ENCODE data around the gene SRP9. TPM values are rescaled to one million over a fixed set of nuclear protein-coding genes. Genes with fewer than 3 reads are reported as not detected.
A peak's percentile ranks its signal among the peaks of the same experiment; 100 is the strongest.

The SRP9 gene
- total RNA-seq, 1 donor from 2014 or later, result 1,104 TPM

DNA sequence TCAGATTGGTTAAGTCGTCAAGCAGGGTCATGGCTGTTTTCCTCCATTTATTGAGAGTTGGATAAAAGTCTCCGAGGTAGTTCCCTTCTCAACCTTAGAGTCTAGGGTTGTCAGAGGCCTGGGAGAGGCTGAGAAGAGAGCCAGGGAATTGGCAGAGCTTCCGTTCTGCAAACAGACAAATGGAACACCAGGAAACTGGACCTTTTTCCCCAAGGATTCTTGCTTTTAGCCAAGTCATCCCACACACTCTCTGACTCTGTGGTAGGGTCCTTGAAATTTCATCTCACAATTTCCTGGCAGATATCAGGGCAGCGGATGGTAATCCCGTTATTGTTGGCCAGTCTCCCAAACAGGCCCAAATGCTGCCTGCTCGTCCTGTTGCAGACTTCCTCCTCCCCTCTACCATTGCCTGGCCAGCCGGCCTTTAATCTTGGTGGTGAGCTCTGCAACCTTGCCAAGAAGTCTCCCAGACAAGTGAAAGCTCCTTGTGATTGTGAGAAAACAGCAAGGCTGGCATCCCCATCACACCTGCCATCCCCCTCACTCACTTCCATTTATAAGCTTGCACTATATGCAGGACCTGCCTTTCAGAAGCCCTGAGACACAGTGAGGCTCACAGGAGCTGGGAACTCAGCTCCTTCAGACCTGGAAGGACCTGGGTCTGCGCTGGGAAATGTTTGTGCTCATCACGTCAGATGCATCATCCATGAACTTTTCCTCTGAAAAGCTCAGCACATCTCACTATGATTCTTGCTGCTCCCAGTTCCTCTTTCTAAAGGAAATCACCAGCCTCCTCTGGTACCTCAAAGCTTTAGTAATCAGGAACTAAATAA is 13.7 kb upstream of the SRP9 start:
- no peaks in the 10 kb centered on the region for H3K9me3 Mint-ChIP-seq
- TF ChIP-seq EZH2phosphoT487 (IDR thresholded peaks at IDR 0.05) (no peak), EZH2 (IDR thresholded peaks at IDR 0.05) (no peak)
- TF ChIP-seq, protein P1, sequence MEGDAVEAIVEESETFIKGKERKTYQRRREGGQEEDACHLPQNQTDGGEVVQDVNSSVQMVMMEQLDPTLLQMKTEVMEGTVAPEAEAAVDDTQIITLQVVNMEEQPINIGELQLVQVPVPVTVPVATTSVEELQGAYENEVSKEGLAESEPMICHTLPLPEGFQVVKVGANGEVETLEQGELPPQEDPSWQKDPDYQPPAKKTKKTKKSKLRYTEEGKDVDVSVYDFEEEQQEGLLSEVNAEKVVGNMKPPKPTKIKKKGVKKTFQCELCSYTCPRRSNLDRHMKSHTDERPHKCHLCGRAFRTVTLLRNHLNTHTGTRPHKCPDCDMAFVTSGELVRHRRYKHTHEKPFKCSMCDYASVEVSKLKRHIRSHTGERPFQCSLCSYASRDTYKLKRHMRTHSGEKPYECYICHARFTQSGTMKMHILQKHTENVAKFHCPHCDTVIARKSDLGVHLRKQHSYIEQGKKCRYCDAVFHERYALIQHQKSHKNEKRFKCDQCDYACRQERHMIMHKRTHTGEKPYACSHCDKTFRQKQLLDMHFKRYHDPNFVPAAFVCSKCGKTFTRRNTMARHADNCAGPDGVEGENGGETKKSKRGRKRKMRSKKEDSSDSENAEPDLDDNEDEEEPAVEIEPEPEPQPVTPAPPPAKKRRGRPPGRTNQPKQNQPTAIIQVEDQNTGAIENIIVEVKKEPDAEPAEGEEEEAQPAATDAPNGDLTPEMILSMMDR (IDR thresholded peaks at IDR 0.05), result no peak
- peak overlapping the region; percentile 21 for H2AFZ ChIP-seq (replicated peaks)

DNA sequence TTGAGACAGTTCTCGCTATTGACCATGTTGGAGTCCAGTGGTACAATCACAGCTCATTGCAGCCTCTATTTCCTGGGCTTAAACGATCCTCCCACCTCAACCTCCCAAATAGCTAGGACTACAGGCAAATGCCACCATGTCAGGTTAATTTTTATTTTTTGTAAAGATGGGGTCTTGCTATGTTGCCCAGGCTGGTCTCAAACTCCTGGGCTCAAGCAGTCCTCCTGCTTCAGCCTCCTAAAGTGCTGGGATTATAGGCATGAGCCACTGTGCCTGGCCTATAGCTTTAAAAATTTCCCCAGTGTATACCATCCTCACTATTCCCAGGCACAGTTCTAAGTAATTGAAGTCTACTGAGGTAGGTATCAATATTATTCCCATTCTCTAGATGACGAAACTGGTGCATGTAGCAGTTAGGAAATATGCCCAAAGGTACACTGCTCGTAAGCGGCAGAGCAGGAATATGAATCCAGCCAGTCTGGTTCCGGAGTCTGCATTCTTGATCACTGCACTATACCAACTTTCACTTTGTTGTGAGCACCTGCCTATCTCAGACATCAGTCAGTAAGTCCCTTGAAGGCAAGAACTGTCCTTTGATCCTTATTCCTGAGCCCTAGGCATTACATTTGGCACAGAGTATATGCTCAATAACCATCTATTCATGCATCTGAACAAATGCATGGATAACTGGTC is 11.5 kb upstream of the SRP9 start:
- H3K4me3 Mint-ChIP-seq, result no peak overlapping the region

More for the DNA sequence above, 13.7 kb upstream of the SRP9 start:
- H3K27me3 Mint-ChIP-seq (ENCODE audit: insufficient read depth, low read depth), result peaks cover 9% of the 10 kb centered on the region
- Histone ChIP-seq H3K9ac (no peak overlapping the region), H4K20me1 (ENCODE audit: low read depth) (no peaks in the 10 kb centered on the region), H3K27me3 (no peaks in the 10 kb centered on the region), H3K79me2 (ENCODE audit: low read depth) (no peaks in the 10 kb centered on the region), H3K9me3 (ENCODE audit: low read depth) (no peaks in the 10 kb centered on the region), H3K4me2 (no peak overlapping the region), H3K36me3 (no peaks in the 10 kb centered on the region), H3F3A (ENCODE audit: low read depth) (peaks cover 20% of the 10 kb centered on the region), H3K4me3 (no peak overlapping the region), H3K27ac (no peak overlapping the region), H3K4me1 (peaks cover 28% of the 10 kb centered on the region)
- no peak for DNase-seq (ENCODE audit: low spot score)
- no peak overlapping the region for H3K4me3 Mint-ChIP-seq
- no peaks in the 10 kb centered on the region for H3K36me3 Mint-ChIP-seq
- H3K4me1 Mint-ChIP-seq, result peaks cover 42% of the 10 kb centered on the region
- H3K27ac Mint-ChIP-seq, result no peak overlapping the region

DNA sequence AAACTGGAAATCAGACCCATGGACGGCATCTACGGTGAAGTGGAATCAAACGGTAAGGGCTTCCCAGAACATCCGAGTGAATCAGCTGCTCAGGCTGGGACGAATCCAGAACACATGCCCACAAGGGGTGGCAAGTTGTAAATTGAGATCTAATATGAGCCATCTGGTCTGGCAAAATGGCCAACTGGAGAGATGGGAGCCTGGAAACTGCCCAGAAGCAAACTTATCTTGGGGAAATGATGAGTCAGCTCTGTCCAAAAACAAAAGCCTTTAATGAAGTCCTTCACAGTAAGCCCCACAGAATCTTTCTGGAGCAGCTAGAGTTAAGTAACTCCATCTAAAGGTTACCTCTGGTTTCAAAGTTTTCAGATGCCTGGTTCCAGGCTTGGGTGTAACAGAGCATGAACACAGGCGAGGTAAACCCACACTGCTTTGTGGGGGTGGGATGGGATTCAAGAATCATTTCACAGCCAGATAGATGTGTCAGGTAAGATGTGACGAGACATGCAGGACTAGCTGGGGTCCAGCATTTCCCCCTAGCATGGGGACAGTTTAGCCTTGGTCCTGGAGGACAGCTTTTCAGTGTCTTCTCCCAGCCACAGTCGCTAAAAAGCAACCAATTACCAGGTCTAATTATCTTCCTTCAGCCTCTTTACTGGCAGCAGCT is 10.5 kb upstream of the SRP9 start:
- peaks cover 33% of the 10 kb centered on the region for H3K4me1 ChIP-seq
- H4K20me1 ChIP-seq (ENCODE audit: low read depth), result no peaks in the 10 kb centered on the region
- Mint-ChIP-seq H3K9me3 (no peaks in the 10 kb centered on the region), H3K4me3 (no peak overlapping the region), H3K27me3 (ENCODE audit: insufficient read depth, low read depth) (peaks cover 9% of the 10 kb centered on the region), H3K27ac (peak overlapping the region; percentile 37), H3K4me1 (peaks cover 56% of the 10 kb centered on the region), H3K36me3 (no peaks in the 10 kb centered on the region)
- H3K27ac ChIP-seq, result no peak overlapping the region
- H3K9me3 ChIP-seq (ENCODE audit: low read depth), result no peaks in the 10 kb centered on the region
- H3K4me2 ChIP-seq, result no peak overlapping the region
- no peak overlapping the region for H2AFZ ChIP-seq (replicated peaks)
- TF ChIP-seq EZH2 (IDR thresholded peaks at IDR 0.05) (no peak), EZH2phosphoT487 (IDR thresholded peaks at IDR 0.05) (no peak)
- TF ChIP-seq, protein P1 (IDR thresholded peaks at IDR 0.05), result no peak
- H3K4me3 ChIP-seq, result no peak overlapping the region
- H3K36me3 ChIP-seq, result no peaks in the 10 kb centered on the region
- H3K79me2 ChIP-seq (ENCODE audit: low read depth), result no peaks in the 10 kb centered on the region
- no peaks in the 10 kb centered on the region for H3K27me3 ChIP-seq
- H3F3A ChIP-seq (ENCODE audit: low read depth), result peaks cover 46% of the 10 kb centered on the region
- H3K9ac ChIP-seq, result no peak overlapping the region
- no peak for DNase-seq (ENCODE audit: low spot score)

More for the DNA sequence above, 11.5 kb upstream of the SRP9 start:
- no peak for DNase-seq (ENCODE audit: low spot score)
- TF ChIP-seq, protein P1 (IDR thresholded peaks at IDR 0.05), result no peak
- TF ChIP-seq EZH2phosphoT487 (IDR thresholded peaks at IDR 0.05), result no peak
- TF ChIP-seq EZH2 (IDR thresholded peaks at IDR 0.05), result no peak
- Mint-ChIP-seq H3K36me3 (no peaks in the 10 kb centered on the region), H3K9me3 (no peaks in the 10 kb centered on the region), H3K27ac (no peak overlapping the region), H3K4me1 (peaks cover 55% of the 10 kb centered on the region), H3K27me3 (ENCODE audit: insufficient read depth, low read depth) (peaks cover 9% of the 10 kb centered on the region)
- no peaks in the 10 kb centered on the region for H3K9me3 ChIP-seq (ENCODE audit: low read depth)
- H3K27ac ChIP-seq, result no peak overlapping the region
- peaks cover 37% of the 10 kb centered on the region for H3F3A ChIP-seq (ENCODE audit: low read depth)
- no peak overlapping the region for H3K9ac ChIP-seq
- peaks cover 38% of the 10 kb centered on the region for H3K4me1 ChIP-seq
- H2AFZ ChIP-seq (replicated peaks), result no peak overlapping the region
- H3K4me3 ChIP-seq, result no peak overlapping the region
- no peak overlapping the region for H3K4me2 ChIP-seq
- no peaks in the 10 kb centered on the region for H3K36me3 ChIP-seq
- no peaks in the 10 kb centered on the region for H3K27me3 ChIP-seq
- no peaks in the 10 kb centered on the region for H3K79me2 ChIP-seq (ENCODE audit: low read depth)
- no peaks in the 10 kb centered on the region for H4K20me1 ChIP-seq (ENCODE audit: low read depth)
